Stimulated activated CD4-positive, alpha-beta T cell treated with anti-CD3 and anti-CD28 coated beads, Interleukin-1b, Interleukin-23, amount 100 ng/mL, for 24 hours (primary cell): Measurements from ENCODE around the gene RSRC2.
"Not testable (repeated sequence)": the region's sequence is repeated elsewhere in the genome, so short reads cannot be mapped to it uniquely, and the experiment has no call there.

Experiments
- DNase-seq, 4 experiments: peaks; one replicate each; pipeline ENCODE4 v3.0.0-alpha.2; 2020; ENCODE audit warnings: low read depth in 4 of 4, low spot score in 1 of 4

The RSRC2 gene

GRCh38 chr12:122486805-122487426 lies 39.8 kb downstream of the RSRC2 start:
- DNase-seq: no peak

- not testable (repeated sequence) for DNase-seq
Observed at GRCh38 chr12:122486360-122486759, 40.4 kb downstream of the RSRC2 start.

- DNase-seq: not testable (repeated sequence)
Observed at GRCh38 chr12:122484385-122484784, 42.4 kb downstream of the RSRC2 start.

- DNase-seq: no peak
Observed at GRCh38 chr12:122483969-122484368, 42.8 kb downstream of the RSRC2 start.

- DNase-seq: no peak
Observed at GRCh38 chr12:122481861-122482260, 44.9 kb downstream of the RSRC2 start.

- no peak for DNase-seq
Observed at GRCh38 chr12:122480753-122481152, 46.0 kb downstream of the RSRC2 start.

- DNase-seq: no peak
Observed at GRCh38 chr12:122474324-122474716, 52.4 kb downstream of the RSRC2 start.

- DNase-seq: peak in 2 of 4 experiments; percentile 39 to 66
Observed at GRCh38 chr12:122473543-122474323, 53.0 kb downstream of the RSRC2 start.

- no peak for DNase-seq
Observed at GRCh38 chr12:122471324-122472226, 55.2 kb downstream of the RSRC2 start.

GRCh38 chr12:122470576-122470975 lies 56.2 kb downstream of the RSRC2 start:
- not testable (repeated sequence) for DNase-seq

- DNase-seq: not testable (repeated sequence)
Observed at GRCh38 chr12:122469856-122470255, 56.9 kb downstream of the RSRC2 start.

- DNase-seq: no peak
Observed at GRCh38 chr12:122467983-122468382, 58.8 kb downstream of the RSRC2 start.

GRCh38 chr12:122464317-122465042 lies 62.3 kb downstream of the RSRC2 start:
- DNase-seq: not testable (repeated sequence)

GRCh38 chr12:122460641-122461040 lies 66.1 kb downstream of the RSRC2 start:
- DNase-seq: no peak

- no peak for DNase-seq
Observed at GRCh38 chr12:122460061-122460460, 66.7 kb downstream of the RSRC2 start.

- no peak for DNase-seq
Observed at GRCh38 chr12:122459211-122459610, 67.5 kb downstream of the RSRC2 start.

GRCh38 chr12:122458105-122459035 lies 68.4 kb downstream of the RSRC2 start:
- DNase-seq: no peak

GRCh38 chr12:122457627-122458026 lies 69.1 kb downstream of the RSRC2 start:
- DNase-seq: no peak

- no peak for DNase-seq
Observed at GRCh38 chr12:122454739-122455138, 72.0 kb downstream of the RSRC2 start.

GRCh38 chr12:122454250-122454721 lies 72.5 kb downstream of the RSRC2 start:
- DNase-seq: no peak
